Measurements from ENCODE around the gene MBD4. TPM values are rescaled to one million over a fixed set of nuclear protein-coding genes. Genes with fewer than 3 reads are reported as not detected.
A peak's percentile ranks its signal among the peaks of the same experiment; 100 is the strongest.

MBD4 gene
- total and polyA plus RNA-seq, 4 donors = 16.7 to 49.8 (median 36.2) TPM

GRCh38 chr3:129383292-129383860, 56.4 kb downstream of the MBD4 start:
- DNase-seq (peak; percentile 54 to 61 (median 59)), ATAC-seq (ENCODE audit: insufficient read depth, low FRiP score) (peak; percentile 64)
- Histone ChIP-seq H3K36me3 (ENCODE audit: control insufficient read depth in 4 of 4, insufficient read depth in 4 of 4, low read length in 4 of 4) (peaks cover 0 to 8% (median 6%) of the 10 kb centered on the region in 4 donors), H3K9ac (ENCODE audit: insufficient read depth in 1 of 2, low read length in 2 of 2) (no peak overlapping the region), H3K9me3 (ENCODE audit: control insufficient read depth in 4 of 4, insufficient read depth in 3 of 4, low read length in 3 of 4) (peaks cover 0 to 1% (median 0%) of the 10 kb centered on the region in 4 donors), H3K4me3 (no peak overlapping the region), H3K27ac (ENCODE audit: low read depth in 1 of 2, low read length in 1 of 2) (no peak overlapping the region), H3K4me1 (ENCODE audit: control insufficient read depth in 5 of 5, insufficient read depth in 5 of 5, low read length in 5 of 5) (peaks cover 0 to 9% (median 0%) of the 10 kb centered on the region in 5 donors), H3K27me3 (ENCODE audit: control insufficient read depth in 3 of 3, insufficient read depth in 3 of 3, low read length in 2 of 3) (no peaks in the 10 kb centered on the region)
- peak; percentile 57 for TF ChIP-seq CTCF (IDR thresholded peaks at IDR 0.05; ENCODE audit: control extremely low read depth, extremely low read depth)
- 59 to 62% methylated on average over 6 of the region's 6 CpGs for WGBS, 2 donors

GRCh38 chr3:129382366-129382765, 57.4 kb downstream of the MBD4 start:
- H3K27ac ChIP-seq (ENCODE audit: low read depth in 1 of 2, low read length in 1 of 2) = no peak overlapping the region
- no peak for TF ChIP-seq CTCF (IDR thresholded peaks at IDR 0.05; ENCODE audit: control extremely low read depth, extremely low read depth)
- no peak for ATAC-seq (ENCODE audit: insufficient read depth, low FRiP score)
- peaks cover 0 to 8% (median 0%) of the 10 kb centered on the region in 5 donors for H3K4me1 ChIP-seq (ENCODE audit: control insufficient read depth in 5 of 5, insufficient read depth in 5 of 5, low read length in 5 of 5)
- H3K36me3 ChIP-seq (ENCODE audit: control insufficient read depth in 4 of 4, insufficient read depth in 4 of 4, low read length in 4 of 4) = peaks cover 0 to 6% (median 5%) of the 10 kb centered on the region in 4 donors
- no peak overlapping the region for H3K4me3 ChIP-seq
- DNase-seq = no peak
- H3K9me3 ChIP-seq (ENCODE audit: control insufficient read depth in 4 of 4, insufficient read depth in 3 of 4, low read length in 3 of 4) = peaks cover 0 to 1% (median 0%) of the 10 kb centered on the region in 4 donors
- no peaks in the 10 kb centered on the region for H3K27me3 ChIP-seq (ENCODE audit: control insufficient read depth in 3 of 3, insufficient read depth in 3 of 3, low read length in 2 of 3)
- WGBS, 2 donors = 91 to 92% methylated on average over 2 of the region's 2 CpGs
- no peak overlapping the region for H3K9ac ChIP-seq (ENCODE audit: insufficient read depth in 1 of 2, low read length in 2 of 2)

Small RNAs within 50 kb of the gene (small RNA-seq; reads per million reads assigned to genes)
- gene SNORA7B (ENCODE audit: low replicate concordance) = 129 reads per million, percentile 98 among the genes with 10 or more reads in this experiment

Other genes starting within 250 kb of the MBD4 start
- 100 to 1,000 TPM; 163 to 234 TPM for gene COPG1, start 190.3 kb downstream of the MBD4 start, total RNA-seq
- gene COPG1, start 190.3 kb downstream of the MBD4 start, polyA plus RNA-seq = 100 to 1,000 TPM; 126 to 129 TPM
- 10 to 100 TPM; 33.7 to 35.6 TPM for gene HMCES, start 161.1 kb downstream of the MBD4 start, total RNA-seq
- 10 to 100 TPM; 23.2 to 36.6 TPM for gene HMCES, start 161.1 kb downstream of the MBD4 start, polyA plus RNA-seq
- 1 to 10 TPM; 3.8 to 8.8 TPM for gene EFCAB12, start 11.3 kb downstream of the MBD4 start, total RNA-seq
- 1 to 10 TPM; 2.6 to 2.7 TPM for gene EFCAB12, start 11.3 kb downstream of the MBD4 start, polyA plus RNA-seq
- 10 to 100 TPM; 49.1 to 65.7 TPM for gene IFT122, start 276 bp upstream of the MBD4 start, total RNA-seq
- 10 to 100 TPM; 11.0 to 14.3 TPM for gene IFT122, start 276 bp upstream of the MBD4 start, polyA plus RNA-seq
- not detected for gene RHO, start 88.7 kb upstream of the MBD4 start, total RNA-seq
- gene RHO, start 88.7 kb upstream of the MBD4 start, polyA plus RNA-seq = under 1 TPM in 1 of 2 donors, not detected in 1; 0.01 TPM
- not detected for gene H1-8, start 103.2 kb upstream of the MBD4 start, total RNA-seq
- gene H1-8, start 103.2 kb upstream of the MBD4 start, polyA plus RNA-seq = not detected
- gene PLXND1, start 166.7 kb upstream of the MBD4 start, total RNA-seq = 100 to 1,000 TPM; 191 to 233 TPM
- 100 to 1,000 TPM; 128 to 168 TPM for gene PLXND1, start 166.7 kb upstream of the MBD4 start, polyA plus RNA-seq